RPMI7951 (cell line): ENCODE results near the gene SARS1. TPM values are rescaled to one million over a fixed set of nuclear protein-coding genes. Genes with fewer than 3 reads are reported as not detected.
"Not testable (repeated sequence)": the region's sequence is repeated elsewhere in the genome, so short reads cannot be mapped to it uniquely, and the experiment has no call there.

Experiments
- DNase-seq: peaks from one replicate; pipeline ENCODE4 v3.0.0-alpha.2; 2012; ENCODE audit warnings: low read depth
- total RNA-seq: library from RNA; depleted of rRNA; stranded (reverse); fragments of >200 nt; shearing (Covaris generic); gene quantifications from 2 replicates; pipeline ENCODE4 v1.2.3, GENCODE V29; 2014; rRNA removed

SARS1 gene
- total RNA-seq, 1 experiment from 2014 or later, result 145 TPM

DNA sequence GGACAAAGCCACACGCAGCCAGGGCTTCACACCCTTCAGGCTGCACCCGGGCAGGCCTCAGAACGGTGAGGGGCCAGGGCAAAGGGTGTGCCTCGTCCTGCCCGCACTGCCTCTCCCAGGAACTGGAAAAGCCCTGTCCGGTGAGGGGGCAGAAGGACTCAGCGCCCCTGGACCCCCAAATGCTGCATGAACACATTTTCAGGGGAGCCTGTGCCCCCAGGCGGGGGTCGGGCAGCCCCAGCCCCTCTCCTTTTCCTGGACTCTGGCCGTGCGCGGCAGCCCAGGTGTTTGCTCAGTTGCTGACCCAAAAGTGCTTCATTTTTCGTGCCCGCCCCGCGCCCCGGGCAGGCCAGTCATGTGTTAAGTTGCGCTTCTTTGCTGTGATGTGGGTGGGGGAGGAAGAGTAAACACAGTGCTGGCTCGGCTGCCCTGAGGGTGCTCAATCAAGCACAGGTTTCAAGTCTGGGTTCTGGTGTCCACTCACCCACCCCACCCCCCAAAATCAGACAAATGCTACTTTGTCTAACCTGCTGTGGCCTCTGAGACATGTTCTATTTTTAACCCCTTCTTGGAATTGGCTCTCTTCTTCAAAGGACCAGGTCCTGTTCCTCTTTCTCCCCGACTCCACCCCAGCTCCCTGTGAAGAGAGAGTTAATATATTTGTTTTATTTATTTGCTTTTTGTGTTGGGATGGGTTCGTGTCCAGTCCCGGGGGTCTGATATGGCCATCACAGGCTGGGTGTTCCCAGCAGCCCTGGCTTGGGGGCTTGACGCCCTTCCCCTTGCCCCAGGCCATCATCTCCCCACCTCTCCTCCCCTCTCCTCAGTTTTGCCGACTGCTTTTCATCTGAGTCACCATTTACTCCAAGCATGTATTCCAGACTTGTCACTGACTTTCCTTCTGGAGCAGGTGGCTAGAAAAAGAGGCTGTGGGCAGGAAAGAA is 61.1 kb downstream of the SARS1 start:
- DNase-seq, result peak; percentile 93

DNA sequence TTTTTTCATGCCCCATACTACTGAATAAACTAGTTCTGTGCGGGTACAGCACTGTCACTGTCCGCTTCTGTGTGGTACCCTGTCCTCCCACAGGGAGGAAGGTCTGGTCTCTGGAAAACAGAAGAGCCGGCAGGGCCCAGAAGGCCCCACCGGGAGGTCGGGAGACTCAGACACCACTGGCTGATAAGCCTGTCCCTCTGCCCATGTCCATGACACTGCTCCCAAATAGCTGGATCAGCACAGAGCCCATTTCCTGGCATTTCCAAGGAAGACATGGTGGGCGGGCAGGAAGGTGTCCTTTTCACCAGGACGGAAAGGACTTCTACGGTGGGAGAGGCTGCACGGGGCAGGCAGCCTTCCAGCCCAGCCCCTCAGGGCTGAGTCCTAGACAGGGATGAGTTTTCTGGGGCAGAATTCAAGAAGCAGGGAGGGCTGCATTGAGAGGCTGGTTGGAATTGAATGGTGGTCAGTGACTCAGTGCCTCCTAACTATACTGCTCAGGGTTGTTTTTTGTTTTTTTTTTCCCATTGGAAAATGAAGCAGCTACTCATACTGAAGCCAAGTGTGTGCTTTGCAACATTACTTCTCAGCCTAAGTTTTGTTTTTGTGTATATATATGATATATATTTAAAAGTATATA is 62.1 kb downstream of the SARS1 start:
- DNase-seq, result peak; percentile 88

DNA sequence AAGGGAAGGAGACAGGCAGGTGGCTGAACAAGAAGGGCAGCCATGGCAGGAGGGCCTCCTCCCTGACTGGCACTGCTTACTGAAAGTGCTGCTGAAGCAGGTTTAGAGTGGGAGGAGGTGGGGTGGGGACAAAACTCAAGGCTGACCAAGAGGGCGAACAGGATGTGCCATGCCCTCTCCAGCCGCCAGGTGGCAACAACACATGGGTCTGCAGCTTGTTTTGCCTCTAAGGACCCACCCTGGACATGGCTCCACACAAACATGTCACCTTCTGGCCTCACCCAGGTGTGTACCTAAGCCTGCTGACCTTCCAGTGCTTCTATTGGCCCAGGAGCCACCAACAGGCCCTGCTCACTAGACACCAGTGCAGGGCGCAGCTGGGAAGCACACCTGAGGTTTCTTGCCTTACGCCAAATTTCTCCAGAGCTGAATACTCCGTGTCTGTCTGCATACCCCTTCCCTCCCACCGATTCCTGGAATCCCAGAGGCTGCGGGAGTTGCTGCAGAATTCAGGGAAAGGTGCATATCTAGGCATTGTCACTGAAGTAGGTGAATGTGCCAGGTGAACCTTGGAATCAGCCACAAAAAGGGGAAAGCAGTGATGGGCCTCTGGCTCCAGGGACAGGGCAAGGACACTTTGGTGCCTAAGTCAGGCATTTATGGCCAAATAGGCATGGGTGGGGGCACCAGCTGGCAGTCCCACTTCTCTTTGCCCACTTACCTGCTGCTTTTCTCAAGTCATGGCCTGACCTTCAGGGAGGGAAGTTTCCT is 63.9 kb downstream of the SARS1 start:
- peak; percentile 66 for DNase-seq

DNA sequence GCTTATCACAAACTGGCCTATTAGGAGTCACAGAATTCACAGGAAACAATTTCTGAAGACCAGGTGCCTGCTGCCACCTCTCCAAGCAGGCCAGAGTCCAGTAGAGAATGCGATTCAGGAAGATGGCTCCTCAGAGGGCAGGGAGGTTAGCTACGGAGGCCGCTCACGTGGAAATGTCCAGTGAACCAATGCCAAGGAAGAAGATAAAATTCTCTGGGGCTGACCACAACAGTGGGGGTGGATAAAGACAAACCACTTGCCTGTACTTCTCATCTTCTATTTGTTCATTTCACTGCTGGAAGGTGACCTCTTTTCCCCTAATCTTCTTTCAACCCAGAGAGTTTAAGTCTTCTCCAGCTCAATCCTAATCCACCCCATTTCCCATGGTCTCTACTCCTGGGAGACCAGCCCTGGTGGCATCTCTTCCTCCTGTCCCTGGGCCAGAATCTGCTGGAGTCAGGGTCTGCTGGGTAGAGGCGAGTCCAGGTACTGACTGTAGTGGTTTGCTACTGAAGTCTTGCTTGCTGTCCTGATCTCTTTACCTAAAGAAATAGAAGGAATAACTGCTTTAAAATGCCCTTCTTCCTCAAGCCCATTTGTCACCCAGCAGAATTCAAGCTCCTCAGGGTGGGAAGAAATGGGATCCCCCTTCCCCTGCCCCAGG is 66.0 kb downstream of the SARS1 start:
- no peak for DNase-seq

DNA sequence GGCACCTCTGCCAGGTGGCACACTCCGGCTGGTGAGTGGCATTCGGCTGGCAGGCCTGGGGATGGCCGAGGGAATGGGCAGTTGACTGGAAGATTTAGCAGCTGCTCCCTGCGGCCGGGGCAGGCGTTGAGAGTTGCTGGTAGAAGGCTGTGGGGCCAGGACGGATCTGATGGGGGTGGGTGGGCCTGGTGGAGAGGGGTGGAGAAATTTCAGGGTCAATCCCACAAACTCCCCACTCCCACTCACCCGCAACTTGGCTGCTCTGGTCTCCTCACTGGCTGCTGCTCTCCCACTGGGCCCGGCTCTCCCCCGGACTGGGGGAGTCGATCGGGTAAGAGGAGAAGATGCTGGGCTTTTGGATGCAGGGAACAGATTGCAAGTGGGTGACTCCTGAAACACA is 67.1 kb downstream of the SARS1 start:
- no peak for DNase-seq

DNA sequence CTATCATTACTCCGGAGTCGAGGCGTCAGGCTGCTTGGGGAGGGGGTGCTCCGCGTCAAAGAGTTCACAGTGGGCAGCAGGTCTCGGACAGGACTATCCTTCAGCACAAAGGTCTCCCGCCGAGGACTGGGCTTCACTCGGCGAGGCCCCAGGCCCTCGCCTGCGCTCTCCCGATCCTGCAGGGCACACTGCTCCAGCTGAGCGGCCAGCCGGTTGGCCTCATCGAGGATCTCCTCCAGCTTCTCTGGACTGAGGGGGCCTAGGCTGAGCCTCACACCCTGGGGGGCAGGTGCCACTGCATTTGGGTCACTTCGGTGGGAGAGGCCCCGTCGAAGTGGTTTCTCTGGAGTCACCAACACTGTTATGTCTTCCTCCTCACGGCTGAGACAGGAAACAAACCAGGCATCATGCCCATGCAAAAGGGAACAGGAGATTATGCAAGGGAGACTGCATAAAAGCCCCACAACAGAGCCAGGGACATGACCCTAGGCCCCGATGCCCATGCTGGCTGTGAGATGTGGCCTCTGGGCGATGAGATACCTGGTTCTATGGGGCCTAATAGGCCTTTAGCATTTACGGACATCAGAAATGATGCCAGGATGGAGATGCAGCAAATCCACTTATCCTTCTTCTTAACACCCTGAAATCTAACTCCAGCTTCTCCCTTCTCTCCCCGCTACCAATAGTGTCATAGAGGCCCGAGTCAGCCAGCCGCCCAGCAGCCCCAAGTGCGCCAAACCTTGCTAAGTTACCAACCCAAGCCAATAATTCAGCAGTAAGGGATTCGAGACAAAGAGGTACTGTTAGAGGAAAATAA is 68.2 kb downstream of the SARS1 start:
- DNase-seq, result peak; percentile 35

DNA sequence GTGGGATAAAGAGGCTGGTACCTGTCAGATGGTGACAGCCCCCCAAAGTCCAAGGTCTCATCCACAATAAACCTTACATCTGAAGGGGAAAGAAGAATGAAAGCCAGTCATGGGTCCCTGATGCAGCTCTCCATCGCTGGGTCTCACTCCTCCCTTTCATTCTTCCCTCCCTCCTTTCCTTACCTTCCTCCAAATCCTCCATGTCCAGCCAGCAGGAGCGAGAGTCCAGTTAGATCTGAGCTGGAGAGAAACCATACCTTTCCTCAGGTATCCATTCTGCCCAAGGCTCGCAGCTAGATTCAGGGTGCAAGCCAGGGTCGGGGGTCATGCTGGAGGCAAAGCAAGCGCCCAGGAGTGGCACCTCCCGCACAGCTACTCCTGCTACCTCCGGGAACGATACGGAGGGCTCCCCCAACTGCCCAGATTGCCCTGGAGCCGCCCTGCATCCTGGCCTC is 68.8 kb downstream of the SARS1 start:
- DNase-seq, result no peak

DNA sequence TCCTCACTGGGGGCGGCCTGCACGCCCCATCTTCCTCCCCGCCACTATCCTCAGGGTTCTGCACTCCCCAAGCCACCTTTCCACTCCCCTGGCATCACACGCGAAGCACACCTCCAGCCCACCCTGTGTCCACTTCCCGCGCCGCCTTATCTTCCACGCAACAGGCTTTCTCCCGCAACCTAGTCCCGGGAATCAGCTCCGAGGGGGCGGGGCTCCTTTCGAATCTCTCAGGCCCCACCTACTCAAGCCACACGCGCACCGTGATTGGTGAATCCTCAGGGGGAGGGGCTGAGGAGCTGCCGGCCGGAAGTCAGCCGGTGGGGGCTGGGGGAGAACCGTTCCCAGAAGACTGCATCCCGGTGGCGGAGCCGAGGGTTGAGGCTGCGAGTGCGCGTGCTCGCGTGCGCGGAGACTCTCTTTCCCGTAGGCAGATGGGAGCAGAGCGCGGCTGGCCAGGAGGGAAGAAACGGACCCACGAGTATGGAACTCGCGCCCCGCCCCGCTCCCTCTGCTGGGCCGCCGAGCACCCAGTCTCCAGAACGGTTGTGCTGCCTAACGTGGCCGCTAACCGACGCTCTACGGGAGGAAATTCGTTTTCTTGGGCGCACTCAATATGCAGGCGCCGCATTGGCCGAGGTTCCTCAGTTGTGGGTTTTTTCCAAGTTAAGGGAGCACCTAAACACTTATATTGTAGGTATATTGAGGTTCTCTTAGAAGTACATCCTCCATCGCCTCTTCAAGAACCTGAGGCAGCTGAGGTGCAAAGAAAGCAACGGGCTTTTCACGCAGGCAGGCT is 69.4 kb downstream of the SARS1 start, which contains the start of gene PSRC1:
TSS of gene PSRC1 (minus strand) at position 194 of the 796 bp plus-strand sequence.
- peak; percentile 96 for DNase-seq

DNA sequence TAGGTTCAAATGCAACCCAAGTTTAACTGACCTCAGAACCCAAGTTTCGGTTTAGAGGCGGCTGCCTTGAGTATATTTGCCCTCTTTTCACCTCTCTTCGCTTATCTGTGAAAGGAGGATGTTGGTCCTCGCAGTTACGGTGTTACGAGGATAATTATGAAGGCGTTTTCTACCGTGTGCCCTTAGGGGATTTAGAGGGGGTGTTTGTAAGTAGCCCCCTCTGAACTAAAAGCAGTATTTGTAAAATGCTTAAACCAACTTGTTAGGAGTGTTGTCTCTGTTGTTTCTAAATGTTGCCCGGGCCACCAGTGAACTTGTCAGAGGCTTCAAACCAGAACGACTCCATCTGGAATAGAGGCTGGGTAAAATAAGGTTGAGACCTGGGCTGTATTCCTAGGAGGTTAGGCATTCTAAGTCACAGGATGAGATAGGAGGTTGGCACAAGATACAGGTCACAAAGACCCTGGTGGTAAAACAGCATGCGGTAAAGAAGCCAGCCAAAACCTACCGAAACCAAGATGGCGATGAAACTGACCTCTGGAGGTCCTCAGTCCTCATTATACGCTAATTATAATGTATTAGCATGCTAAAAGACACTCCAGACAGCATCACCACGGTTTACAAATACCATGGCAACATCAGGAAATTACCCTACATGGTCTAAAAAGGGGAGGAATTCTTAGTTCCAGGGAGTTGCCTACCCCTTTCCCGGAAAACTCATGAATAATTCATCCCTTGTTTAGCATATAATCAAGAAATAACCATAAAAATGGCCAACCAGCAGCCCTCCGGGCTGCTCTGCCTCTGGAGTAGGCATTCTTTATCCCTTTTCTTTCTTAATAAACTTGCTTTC is 70.3 kb downstream of the SARS1 start:
- peak; percentile 49 for DNase-seq

DNA sequence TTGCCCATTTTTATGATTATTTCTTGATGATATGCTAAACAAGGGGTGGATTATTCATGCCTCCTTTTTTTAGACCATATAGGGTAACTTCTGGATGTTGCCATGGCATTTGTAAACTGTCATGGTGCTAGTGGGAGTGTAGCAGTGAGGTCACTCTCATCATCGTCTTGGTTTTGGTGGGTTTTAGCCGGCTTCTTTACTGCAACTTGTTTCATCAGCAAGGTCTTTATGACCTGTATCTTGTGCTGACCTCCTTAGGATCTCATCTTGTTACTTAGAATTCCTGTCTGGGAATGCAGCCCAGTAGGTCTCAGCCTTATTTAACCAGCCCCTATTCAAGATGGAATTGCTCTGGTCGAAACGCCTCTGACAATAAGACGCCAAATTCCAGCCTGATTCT is 73.0 kb downstream of the SARS1 start:
- DNase-seq, result not testable (repeated sequence)

Other genes starting within 250 kb of the SARS1 start
- gene WDR47, start 171.8 kb upstream of the SARS1 start, total RNA-seq, result 18.7 and 24.3 TPM in 2 replicates
- gene TAF13, start 137.9 kb upstream of the SARS1 start, total RNA-seq, result 55.9 and 80.2 TPM in 2 replicates
- gene TMEM167B, start 123.2 kb upstream of the SARS1 start, total RNA-seq, result 25.8 and 26.3 TPM in 2 replicates
- gene ELAPOR1, start 99.8 kb upstream of the SARS1 start, total RNA-seq, result 0.29 and 0.36 TPM in 2 replicates
- 1.2 and 1.5 TPM in 2 replicates for gene CELSR2, start 35.6 kb downstream of the SARS1 start, total RNA-seq
- gene PSRC1, start 69.2 kb downstream of the SARS1 start, total RNA-seq, result 70.0 and 74.6 TPM in 2 replicates
- gene MYBPHL, start 93.1 kb downstream of the SARS1 start, total RNA-seq, result not detected in 2 replicates
- 15.4 and 22.5 TPM in 2 replicates for gene SORT1, start 184.0 kb downstream of the SARS1 start, total RNA-seq
- gene PSMA5, start 212.5 kb downstream of the SARS1 start, total RNA-seq, result 99.8 and 126 TPM in 2 replicates